GM12874 (cell line): ENCODE results near the gene KTN1.

Source experiments
- CTCF ChIP-seq: IDR thresholded peaks from 2 replicates; pipeline ENCODE4 v1.5.1; 2011; ENCODE audit warnings: low read depth, mild to moderate bottlenecking, control low read depth, low read length, moderate library complexity; ENCODE audit not compliant: insufficient read depth

KTN1 gene

GRCh38 chr14:55698051-55698450, 118.0 kb downstream of the KTN1 start:
- no peak for TF ChIP-seq CTCF

GRCh38 chr14:55699131-55700057, 119.4 kb downstream of the KTN1 start:
- TF ChIP-seq CTCF: no peak

GRCh38 chr14:55701638-55702037, 121.6 kb downstream of the KTN1 start:
- TF ChIP-seq CTCF: no peak

GRCh38 chr14:55702511-55702910, 122.5 kb downstream of the KTN1 start:
- no peak for TF ChIP-seq CTCF

- TF ChIP-seq CTCF: no peak
Measured at GRCh38 chr14:55704654-55705053, 124.6 kb downstream of the KTN1 start.

- no peak for TF ChIP-seq CTCF
Measured at GRCh38 chr14:55705651-55706364, 125.8 kb downstream of the KTN1 start.

GRCh38 chr14:55706365-55706684, 126.3 kb downstream of the KTN1 start:
- TF ChIP-seq CTCF: no peak
